Stimulated activated CD4-positive, alpha-beta T cell treated with anti-CD3 and anti-CD28 coated beads, Interleukin-4, amount 100 ng/mL, for 1 hour (primary cell): ENCODE data around the gene SYNGR1.
"Not testable (repeated sequence)": the region's sequence is repeated elsewhere in the genome, so short reads cannot be mapped to it uniquely, and the experiment has no call there.

ENCODE experiments used
- DNase-seq: peaks from one replicate; pipeline ENCODE4 v3.0.0-alpha.2; 2020

Gene SYNGR1

DNA sequence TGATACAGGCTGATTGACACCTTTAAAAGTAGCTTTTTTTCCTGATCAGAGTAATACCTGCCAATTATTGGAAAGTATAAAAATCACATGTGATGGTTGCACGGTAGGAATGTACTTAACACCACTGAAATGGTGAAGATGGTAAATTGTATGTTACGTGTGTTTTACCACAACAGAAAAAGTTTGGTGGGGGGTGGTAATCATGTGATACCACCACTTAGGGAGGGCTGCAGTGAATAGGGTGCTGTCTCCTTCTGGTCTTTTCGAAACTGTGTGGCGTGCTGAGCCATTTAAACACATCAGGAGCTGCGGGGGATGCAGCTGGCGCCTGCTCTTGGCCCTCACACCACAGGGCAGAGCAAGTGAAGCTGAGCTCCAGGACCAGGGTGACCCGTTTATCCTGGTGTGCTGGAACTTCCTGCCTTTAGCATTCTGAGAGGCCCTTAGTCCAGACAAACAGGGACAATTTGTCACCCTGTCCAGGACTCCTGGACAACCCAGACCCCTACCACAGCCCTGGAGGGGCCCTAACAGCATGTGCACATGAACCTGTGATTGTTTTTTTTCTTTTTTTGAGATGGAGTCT lies 2.6 kb downstream of the SYNGR1 start:
- DNase-seq, result no peak

DNA sequence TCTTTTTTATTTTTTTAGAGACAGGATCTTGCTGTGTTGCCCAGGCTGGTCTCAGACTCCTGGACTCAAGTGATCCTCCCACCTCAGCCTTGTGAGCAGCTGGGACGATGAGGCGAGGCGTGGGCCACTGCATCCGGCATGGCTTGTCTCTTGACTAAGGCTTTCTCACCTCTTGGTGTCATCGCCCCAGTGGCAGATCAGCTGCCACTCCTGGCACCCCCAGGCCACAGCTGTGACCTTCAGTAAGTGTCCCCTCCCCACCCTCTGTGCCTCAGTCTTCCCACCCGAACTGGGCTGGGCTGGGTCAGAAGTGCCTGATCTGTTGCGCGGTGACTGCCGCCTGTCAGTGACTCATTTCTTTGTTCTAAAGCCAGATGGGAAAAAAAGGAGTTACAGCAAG lies 3.6 kb downstream of the SYNGR1 start:
- no peak for DNase-seq

DNA sequence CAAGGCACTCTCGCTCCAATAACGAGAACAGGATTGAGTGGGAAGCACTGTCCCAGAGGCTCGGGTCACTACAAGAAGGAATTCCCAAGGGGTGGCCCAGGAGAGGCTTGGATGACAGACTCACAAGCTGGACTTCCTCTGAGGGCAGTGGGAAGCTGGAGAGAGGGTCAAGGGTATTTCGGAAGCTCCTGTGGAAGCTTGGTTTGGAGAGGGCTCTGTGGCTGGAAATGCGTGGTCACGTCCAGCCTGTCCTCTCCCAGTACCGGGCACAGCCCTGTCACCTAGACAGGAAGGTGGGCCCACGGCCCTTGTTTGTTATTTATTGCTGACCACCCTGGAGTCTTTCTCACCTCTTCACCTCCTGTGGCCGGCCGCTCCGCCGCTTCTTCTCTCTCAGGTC lies 5.3 kb downstream of the SYNGR1 start:
- DNase-seq, result no peak

DNA sequence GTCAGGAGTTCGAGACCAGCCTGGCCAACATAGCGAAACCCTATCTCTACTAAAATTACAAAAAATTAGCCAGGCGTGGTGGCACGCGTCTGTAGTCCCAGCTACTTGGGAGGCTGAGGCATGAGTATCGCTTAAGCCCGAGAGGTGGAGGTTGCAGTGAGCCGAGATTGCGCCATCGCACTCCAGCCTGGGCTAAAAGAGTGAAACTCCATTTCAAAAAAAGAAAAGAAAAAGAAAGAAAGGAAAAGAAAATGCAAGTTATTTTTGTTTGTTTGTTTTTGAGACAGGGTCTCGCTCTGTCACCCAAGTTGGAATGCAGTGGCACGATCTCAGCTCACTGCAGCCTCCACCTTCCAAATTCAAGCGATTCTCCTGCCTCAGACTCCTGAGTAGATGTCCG lies 6.0 kb downstream of the SYNGR1 start:
- DNase-seq, result not testable (repeated sequence)

DNA sequence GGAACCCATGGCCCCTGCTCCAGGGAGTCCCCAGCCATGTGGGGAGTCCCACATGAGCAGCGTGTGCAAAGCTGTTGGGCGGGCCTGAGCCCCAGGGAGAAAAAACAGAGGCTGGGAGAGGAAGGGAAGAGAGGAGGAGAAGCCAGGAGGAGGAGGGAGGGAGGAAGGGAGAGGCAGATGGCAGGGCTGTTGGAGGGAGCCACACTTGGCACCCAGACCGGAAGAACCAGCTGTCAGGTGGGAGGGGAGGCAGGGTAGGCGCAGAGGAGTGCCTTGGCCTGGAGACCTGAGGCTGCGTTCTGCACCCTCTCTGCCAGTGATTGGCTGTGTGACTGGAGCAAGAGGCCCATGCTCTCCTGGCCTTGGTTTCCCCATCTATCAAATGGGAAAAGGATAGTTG lies 6.7 kb downstream of the SYNGR1 start:
- no peak for DNase-seq

DNA sequence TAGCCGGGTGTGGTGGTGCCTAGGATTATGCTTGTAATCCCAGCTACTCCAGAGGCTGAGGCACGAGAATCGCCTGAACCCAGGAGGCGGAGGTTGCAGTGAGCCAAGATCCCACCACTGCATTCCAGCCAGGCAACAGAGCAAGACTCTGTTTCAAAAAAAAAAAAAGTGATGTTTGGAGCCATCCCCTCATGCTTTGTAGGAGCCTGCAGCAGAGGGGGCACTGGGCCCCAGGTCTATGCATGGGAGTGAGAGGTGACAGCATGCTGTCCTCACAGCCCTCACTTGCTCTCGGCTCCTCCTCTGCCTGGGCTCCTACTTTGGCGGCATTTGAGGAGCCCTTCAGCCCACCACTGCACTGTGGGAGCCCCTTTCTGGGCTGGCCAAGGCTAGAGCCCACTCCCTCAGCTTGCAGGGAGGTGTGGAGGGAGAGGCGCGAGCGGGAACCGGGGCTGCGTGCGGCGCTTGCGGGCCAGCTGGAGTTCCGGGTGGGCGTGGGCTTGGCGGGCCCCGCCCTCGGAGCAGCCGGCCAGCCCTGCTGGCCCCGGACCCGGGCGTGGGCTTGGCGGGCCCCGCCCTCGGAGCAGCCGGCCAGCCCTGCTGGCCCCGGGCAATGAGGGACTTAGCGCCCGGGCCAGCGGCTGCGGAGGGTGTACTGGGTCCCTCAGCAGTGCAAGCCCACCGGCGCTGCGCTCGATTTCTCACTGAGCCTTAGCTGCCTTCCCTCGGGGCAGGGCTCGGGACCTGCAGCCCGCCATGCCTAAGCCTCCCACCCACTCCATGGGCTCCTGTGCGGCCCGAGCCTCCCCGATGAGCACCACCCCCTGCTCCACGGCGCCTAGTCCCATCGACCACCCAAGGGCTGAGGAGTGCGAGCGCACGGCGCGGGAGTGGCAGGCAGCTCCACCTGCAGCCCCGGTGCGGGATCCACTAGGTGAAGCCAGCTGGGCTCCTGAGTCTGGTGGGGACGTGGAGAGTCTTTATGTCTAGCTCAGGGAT lies 7.6 kb downstream of the SYNGR1 start:
- not testable (repeated sequence) for DNase-seq

DNA sequence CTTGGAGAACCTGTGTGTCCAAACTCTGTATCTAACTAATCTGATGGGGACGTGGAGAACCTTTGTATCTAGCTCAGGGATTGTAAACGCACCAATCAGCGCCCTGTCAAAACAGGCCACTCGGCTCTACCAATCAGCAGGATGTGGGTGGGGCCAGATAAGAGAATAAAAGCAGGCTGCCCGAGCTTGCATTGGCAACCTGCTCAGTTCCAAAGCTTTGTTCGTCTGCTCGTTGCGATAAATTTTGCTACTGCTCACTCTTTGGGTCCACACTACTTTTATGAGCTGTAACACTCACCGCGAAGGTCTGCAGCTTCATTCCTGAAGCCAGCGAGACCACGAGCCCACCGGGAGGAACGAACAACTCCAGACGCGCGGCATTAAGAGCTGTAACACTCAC lies 8.4 kb downstream of the SYNGR1 start:
- DNase-seq, result not testable (repeated sequence)

DNA sequence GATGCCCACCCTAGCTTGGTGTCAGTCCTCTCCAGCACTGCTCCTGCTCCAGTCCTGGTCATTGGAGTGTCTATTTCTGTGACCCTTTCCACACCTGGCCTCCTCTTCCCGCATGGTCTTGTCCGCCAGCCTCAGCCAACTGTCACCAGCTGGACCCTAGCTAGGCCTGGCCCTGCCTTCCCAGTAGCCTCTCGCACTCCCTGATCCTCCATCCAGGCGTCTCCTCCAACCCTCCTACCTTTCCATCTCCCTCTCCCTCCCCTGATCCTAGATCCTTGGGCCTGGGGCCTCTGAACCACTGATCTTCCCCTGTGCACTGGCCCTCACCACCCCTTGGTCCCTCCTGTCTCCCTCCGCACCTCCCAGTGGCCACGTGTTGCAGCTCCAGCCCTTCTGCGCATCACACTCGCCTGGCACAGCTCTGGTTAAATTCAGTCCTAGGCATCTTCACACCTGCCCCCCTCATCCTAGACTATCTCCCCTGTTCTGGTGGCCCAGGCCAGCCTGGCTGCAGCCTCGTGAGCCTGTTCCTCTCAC lies 9.9 kb downstream of the SYNGR1 start:
- no peak for DNase-seq

DNA sequence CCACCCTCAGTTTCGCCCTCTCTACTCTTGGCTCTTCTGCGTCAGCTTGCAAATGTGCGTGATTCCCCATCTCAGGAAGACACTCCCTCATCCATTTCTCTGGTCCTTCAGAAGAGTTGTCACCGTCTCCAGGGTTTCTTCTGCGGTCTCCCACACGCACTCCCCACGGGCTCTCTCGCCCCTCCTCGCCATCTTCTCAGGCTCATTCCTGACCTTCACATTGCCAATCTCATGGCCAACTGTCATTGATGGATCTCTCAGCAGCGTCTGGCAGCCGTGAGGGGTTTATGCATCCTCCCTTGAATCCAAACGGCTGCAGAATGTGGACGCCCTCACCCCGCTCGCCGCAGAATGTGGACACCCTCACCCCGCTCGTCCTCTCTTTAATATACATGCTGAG lies 10.5 kb downstream of the SYNGR1 start:
- DNase-seq, result no peak

DNA sequence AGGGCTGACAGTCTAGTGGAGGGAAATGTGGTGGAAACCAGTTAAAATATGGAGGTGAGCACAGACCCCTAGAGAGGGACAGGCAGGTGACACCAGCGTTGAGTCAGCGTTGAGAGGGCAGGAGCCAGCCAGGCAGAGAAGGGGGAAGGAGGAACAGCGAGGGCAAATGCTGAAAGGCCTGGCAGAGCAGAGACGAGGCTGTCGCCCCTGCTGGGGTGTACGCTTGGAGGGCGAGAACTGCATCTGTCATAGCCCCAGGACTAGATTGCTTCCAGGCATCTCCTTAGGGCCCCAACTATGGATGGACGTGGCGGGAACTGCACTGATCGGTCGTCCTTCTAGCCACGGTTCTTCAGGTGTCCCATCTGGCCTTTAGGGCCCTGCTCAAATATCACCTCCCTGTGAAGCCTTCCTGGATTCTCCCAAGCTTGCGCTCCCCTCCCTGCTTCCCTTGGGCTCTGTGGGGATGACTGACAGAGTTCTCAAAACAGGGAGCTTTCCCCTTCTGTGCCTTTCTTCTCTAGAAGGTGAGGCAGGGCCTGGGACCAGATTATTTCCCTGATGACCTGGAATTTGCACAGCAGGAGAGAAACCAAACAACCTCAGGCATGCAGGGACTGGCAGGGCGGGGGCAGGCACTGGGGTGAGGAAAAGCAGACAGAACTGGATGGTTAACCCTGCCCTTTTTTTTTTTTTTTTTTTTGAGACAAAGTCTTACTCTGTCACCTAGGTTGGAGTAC lies 11.1 kb downstream of the SYNGR1 start:
- no peak for DNase-seq

DNA sequence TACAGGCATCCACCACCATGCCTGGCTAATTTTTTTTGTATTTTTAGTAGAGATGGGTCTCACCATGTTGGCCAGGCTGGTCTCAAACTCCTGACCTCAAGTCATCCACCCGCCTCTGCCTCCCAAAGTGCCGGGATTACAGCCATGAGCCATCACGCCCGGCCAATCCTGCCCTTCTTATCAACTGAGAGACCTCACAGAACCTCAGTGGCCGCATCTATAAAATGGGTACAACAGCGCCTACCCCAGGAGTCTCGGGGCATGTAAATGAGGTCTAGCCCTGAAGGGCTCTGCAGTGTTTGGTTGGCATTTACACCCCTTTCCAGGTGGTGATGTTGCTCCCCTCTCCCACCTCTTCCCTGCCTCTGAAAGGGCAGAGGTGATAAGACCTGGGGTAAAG lies 11.7 kb downstream of the SYNGR1 start:
- no peak for DNase-seq

DNA sequence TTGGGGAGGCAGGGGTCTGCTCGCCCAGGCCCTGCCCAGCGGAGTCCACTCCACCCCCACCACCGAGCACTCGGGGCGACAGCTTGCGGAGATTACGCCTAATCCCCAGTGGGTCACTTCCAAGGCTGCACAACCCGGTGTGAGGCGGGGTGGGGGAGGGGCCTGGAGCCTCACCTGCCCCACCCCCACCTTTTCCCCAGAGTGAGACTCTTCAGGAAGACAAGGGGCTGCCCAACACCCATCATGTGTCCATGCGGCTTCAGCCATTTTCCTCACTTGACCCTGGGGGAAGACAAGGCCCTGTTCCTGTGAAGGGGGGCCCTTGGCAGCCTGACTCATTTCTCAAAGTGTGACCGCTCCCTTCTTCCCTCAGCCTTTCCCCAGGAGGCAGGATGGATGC lies 12.5 kb downstream of the SYNGR1 start:
- DNase-seq, result no peak

DNA sequence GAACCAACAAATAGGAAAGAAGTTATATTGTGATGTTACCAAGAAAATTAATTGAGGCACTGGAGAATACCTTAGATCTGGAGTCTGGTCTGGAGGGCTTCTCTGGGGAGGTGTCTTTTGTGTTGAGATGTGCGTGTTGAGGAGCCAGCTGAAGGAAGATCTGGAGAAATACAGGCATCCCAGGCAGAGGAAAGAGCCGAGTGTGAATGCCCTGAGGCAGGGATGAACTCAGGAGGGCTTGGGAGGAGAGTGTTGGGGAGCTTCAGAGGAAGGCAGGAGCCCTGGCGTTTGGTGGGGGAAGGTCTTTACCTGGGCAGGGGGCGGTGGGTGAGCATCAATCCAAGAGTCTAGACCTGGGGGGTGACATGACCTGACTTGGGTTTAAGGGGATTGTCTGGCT lies 13.1 kb downstream of the SYNGR1 start:
- no peak for DNase-seq

DNA sequence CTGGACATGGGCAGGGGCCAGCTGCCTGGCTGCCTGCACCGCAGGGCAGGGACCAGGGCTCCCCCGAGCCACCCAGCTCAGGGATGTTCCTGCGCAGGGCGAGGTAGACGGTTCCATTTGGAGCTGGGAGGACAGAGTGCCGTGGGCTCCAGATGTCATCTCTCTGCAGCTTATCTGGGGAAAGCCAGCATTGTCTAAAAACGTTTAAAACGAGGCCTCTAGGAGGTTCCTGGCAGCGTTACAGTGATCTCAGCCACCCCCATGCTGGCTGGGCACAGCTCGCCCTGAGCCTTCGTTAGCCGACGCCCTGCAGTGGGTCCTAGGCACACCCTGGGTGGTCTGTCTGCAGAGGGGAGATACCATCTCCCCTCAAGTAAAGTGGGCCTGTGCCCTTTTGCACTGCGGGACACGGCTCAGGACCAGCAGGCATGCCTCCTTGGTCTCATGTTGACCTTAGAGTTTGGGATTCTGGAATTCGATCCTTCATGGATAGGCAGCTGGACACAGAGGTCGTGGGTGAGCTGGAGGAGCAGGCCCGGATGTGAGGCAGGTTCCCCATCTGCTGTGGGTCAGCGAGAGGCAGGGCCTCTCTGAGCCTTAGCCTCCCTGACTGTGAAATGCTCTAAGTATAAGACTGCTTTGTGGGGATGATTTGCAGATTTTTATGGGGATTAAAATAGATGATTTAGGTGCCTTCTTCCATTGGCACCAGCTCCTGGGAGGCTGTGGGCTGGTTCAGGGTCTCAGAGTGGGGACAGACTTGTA lies 14.1 kb downstream of the SYNGR1 start:
- DNase-seq, result no peak

DNA sequence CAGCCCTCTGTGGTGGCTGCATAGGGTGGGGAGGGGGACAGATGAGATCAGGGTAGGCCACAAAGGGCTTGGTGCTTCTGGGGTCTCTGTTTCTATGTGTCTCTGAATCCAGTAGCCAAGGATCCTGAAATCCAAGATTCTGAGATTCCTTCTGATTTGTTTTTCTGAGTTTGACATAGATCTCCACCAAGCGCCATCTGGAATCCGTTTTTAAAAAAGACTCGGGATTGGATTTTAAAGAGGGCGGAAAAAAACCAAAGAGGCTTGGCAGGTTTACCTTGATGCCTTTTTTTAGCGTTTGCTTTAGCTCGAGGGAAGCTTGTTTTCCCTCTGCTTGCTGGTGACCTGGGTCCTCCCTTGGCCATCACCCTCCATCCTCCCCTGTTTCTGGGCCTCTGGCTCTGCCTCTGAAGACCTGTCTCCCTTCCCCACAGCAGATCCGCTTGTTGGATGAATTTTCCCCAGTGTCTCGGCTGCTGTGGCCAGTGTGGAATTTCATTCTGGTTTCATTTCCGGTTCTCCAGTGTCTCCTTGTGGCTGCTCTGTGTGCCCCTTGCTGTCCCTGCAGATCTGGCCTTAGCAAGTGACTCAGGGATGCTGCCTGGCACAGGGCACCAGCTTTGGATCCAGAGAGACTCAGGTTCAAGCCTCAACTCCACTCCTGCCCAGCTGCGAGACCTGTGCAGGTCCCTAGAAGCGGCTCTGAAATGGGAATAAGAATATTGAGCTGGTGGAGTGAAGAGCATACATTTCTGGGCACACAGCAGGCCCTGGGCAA lies 15.1 kb downstream of the SYNGR1 start:
- DNase-seq, result no peak

DNA sequence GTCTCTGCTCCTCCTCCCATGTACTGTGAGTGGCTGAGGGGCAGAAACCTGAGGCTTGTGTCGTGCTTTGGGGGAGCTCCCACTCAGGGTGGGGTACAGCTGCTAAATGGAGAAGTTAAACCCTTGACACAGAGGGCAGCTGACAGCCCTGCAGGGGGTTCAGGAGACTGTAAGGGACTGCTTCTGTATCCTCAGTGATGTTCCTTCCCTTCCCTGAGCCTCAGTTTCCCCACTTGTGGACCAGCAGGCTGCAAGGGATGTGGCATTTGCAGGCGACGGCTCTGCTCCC lies 15.6 kb downstream of the SYNGR1 start:
- DNase-seq, result no peak

DNA sequence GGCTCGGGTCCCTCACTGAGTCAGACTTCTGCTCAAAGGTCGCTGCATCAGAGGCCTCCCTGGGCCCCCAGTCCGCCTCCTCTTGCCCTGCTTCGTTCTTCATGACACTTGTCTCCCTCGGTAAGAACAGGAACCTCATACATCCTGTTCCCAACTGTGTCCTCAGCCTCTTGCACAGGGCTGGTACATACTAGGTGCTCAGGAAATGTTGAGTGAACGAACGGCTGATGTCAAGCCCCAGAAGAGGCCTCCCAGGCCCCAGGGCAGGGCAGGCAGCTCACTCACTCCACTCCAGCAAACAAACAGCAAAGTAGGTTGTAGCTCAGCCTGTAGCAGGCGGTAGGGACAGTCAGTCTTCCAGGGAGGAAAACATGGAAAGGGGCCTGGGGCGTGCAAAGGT lies 17.2 kb downstream of the SYNGR1 start:
- DNase-seq, result no peak

DNA sequence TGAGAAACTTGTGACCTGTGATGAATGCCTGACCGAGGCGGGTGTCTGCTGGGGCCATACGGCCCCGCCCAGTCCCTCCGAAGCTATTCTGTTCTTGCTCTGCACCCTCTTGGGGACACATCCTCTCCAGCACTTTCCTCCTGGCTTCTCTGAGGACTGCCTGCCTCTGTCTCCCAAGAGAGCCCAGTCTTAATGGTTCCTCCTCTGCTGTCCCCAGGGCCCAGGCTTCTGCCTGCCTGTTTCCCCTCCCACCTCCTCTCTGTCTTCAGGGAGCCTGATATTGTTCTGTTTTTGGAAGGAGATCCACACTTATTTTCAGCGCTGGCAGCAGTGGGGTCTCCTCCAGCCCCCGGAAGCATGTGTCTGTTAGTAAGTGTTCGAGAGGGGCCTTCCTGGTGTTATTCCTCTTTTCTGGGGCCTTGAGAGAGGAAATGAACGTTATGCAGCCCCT lies 18.7 kb downstream of the SYNGR1 start:
- DNase-seq, result no peak

DNA sequence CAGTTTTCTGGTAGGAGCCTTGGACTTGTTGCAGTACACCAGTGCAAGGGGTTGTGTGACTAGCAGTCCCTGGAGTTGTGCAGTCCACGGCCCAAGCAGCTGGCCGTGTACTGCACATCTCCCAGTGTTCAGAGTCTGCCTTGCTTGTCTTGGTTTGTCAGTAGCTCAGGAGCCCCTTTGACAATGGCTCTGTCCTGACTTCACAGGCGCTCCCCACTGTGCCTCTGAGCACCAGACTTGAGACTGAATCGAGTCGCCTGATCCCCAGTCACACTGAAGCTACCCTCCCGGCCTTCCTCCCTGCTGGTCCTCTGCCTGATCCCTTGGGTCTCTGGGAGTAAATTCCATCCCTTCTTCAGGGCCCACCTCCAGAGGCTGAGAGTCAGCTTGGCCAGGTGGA lies 19.4 kb downstream of the SYNGR1 start:
- DNase-seq, result no peak

DNA sequence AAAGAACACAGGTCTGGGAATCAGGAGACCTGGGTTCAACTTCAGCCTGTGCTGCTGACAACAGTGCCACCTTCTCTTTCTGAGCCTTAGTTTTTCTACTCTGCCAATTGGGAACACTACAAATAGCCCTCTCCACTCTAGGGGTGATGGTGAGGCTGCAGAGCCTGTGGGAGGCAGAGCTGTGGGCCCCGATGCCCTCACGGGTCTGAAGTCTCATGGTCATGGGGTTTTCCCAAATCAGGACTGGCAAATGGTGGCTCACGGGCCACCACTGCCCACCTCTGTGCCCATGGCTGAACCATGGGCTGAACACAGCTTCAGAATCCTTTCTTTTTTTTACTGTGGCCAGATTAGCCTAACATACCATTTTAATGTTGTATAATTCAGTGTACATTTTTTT lies 19.8 kb downstream of the SYNGR1 start:
- DNase-seq, result no peak

DNA sequence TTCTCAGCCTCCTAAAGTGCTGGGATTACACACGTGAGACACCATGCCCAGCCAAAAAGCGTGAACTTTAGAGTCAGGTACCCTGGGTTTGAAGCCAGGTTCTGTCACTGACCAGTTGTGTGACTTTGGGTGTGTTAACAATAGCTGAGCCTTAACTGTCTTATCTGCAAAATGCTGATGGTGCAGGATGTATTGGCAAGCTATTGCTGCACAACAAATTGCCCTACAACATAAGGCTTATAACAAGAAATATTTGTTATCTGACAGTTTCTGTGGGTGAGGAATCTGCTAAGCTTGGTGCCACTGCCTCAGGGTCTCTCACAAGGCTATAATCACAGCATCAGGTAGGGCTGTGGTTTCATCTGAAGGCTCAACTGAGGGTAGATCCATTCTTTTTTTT lies 21.9 kb downstream of the SYNGR1 start:
- no peak for DNase-seq

DNA sequence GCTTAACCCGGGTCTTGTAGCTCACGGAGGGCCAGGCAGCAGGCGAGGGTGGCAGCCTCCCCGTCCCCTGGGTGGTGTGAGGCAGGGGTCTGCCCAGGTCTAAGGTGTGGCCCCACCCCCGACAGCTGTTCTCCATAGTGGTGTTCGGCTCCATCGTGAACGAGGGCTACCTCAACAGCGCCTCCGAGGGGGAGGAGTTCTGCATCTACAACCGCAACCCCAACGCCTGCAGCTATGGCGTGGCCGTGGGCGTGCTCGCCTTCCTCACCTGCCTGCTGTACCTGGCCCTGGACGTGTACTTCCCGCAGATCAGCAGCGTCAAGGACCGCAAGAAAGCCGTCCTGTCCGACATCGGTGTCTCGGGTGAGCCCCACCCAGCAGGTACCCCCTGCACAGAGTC lies 24.4 kb downstream of the SYNGR1 start:
- DNase-seq, result no peak
